Testis (tissue), 3 donors: ENCODE results near the gene SH3RF2. TPM values are rescaled to one million over a fixed set of nuclear protein-coding genes. Genes with fewer than 3 reads are reported as not detected.

ENCODE experiments used
- DNase-seq: peaks from one replicate; pipeline ENCODE4 v3.0.0-alpha.2; 2019
- H3K27ac ChIP-seq, 2 donors: fragments of 200-600 bp; sonication (generic); one replicate each; pipeline ENCODE4 v1.5.1; 2019
- H3K27me3 ChIP-seq: fragments of 200-600 bp; sonication (generic); one replicate; pipeline ENCODE4 v1.5.1; 2019
- H3K36me3 ChIP-seq: fragments of 200-600 bp; sonication (generic); one replicate; pipeline ENCODE4 v1.5.1; 2017; ENCODE audit warnings: low read depth; ENCODE audit errors: missing control alignments
- H3K4me1 ChIP-seq: fragments of 200-600 bp; sonication (generic); one replicate; pipeline ENCODE4 v1.5.1; 2019
- H3K4me3 ChIP-seq, 2 donors: fragments of 200-600 bp; sonication (generic); one replicate each; pipeline ENCODE4 v1.5.1; 2017 to 2019
- H3K9me3 ChIP-seq: fragments of 200-600 bp; sonication (generic); one replicate; pipeline ENCODE4 v1.5.1; 2017
- POLR2A ChIP-seq: fragments of 450-650 bp; IDR thresholded peaks from one replicate; pipeline ENCODE4 v1.6.1; 2017; ENCODE audit warnings: antibody characterized with exemption, mild to moderate bottlenecking, moderate library complexity
- WGBS, 2 donors: methylation state at CpG; one replicate each; pipeline ENCODE4 v1.1.5; 2018; 5-methylcytosine and 5-hydroxymethylcytosine counted together
- intact Hi-C: fragments of 100-400 bp; cut with DNase I; formaldehyde crosslinking; loops from one replicate; pipeline ENCODE4 v1.15.1; 2023; ENCODE audit warnings: low total_unique reads
- polyA plus RNA-seq: library from polyadenylated mRNA; stranded (reverse); fragments of 350-450 nt; fragmentation: Illumina TruSeq; extraction: RNeasy Lipid Tissue Mini Kit (QIAGEN cat#74804); gene quantifications from one replicate; pipeline ENCODE4 v1.2.3, GENCODE V29; 2014; ENCODE audit warnings: low read depth, low replicate concordance; ENCODE audit not compliant: insufficient read depth
- total RNA-seq, 2 donors: library from RNA; depleted of rRNA; stranded (reverse); fragments of >200 nt; gene quantifications; one replicate each; pipeline ENCODE4 v1.2.3, GENCODE V29; 2016
- TF ChIP-seq, protein P1 (sequence below), 3 experiments: fragments of 450-650 bp in 2 of 3; fragments of 200-600 bp in 1 of 3; sonication (generic) in 1 of 3; IDR thresholded peaks; one replicate each; pipeline ENCODE4 v1.5.1; 2016 to 2019; ENCODE audit warnings: antibody characterized with exemption in 3 of 3, mild to moderate bottlenecking in 2 of 3, moderate library complexity in 1 of 3

The SH3RF2 gene
- total and polyA plus RNA-seq, 3 donors from 2014 or later = 127 to 416 (median 378) TPM

DNA sequence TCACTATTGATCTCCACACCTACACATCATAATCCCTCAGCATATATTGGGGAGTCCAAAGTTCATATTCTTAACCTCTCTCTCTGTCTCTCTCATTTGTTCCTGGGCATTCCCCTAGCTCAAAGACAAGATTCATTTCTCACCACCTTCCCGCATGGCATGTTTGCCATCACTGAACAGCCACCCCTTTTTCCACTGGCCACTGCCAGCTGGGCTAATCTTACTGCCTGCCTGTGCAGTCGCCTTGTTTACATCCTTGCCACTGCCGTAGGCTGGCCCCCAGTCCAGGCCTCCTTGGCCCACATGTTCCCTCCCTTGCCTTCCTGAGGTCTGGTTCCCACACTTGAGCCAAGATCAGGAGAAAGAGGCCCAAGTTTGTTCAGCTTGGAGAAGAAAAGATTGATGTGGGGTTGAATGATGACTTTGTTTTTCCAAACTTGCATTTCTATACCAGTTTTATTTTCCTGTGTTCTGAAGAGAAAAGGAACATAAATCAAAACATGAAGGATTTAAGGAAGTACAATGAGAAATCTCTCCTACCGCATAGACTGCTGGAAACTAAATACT, 88.8 kb downstream of the SH3RF2 start:
- DNase-seq = no peak
- 66 to 68% methylated on average over 4 of the region's 4 CpGs for WGBS, 2 donors
- H3K27ac ChIP-seq = no peak overlapping the region
- H3K4me1 ChIP-seq = no peaks in the 10 kb centered on the region
- no peaks in the 10 kb centered on the region for H3K27me3 ChIP-seq
- H3K36me3 ChIP-seq = no peaks in the 10 kb centered on the region
- no peak overlapping the region for H3K4me3 ChIP-seq
- TF ChIP-seq, protein P1, sequence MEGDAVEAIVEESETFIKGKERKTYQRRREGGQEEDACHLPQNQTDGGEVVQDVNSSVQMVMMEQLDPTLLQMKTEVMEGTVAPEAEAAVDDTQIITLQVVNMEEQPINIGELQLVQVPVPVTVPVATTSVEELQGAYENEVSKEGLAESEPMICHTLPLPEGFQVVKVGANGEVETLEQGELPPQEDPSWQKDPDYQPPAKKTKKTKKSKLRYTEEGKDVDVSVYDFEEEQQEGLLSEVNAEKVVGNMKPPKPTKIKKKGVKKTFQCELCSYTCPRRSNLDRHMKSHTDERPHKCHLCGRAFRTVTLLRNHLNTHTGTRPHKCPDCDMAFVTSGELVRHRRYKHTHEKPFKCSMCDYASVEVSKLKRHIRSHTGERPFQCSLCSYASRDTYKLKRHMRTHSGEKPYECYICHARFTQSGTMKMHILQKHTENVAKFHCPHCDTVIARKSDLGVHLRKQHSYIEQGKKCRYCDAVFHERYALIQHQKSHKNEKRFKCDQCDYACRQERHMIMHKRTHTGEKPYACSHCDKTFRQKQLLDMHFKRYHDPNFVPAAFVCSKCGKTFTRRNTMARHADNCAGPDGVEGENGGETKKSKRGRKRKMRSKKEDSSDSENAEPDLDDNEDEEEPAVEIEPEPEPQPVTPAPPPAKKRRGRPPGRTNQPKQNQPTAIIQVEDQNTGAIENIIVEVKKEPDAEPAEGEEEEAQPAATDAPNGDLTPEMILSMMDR (IDR thresholded peaks at IDR 0.05) = no peak
- no peak for TF ChIP-seq POLR2A
- no peaks in the 10 kb centered on the region for H3K9me3 ChIP-seq
- intact Hi-C loops = no loop called here

DNA sequence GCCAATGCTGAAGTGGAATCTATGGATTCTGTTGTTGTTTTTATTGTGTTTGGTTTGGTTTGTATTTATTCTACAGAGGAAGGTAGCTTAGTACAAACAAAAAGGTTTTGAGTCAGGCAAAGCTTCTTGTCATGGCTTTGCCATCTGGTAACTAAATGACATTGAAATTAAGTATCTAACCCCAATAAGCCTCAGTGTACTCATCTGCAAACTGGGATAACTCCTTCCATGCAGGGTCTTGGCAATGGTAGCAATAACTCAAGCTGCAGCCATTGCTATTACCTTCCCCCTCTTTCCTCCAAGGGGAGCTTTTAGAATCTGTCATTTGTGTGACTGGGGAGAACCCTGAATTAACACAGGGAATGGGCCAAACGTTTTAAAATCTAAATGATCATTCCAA, 89.3 kb downstream of the SH3RF2 start:
- H3K4me1 ChIP-seq = no peaks in the 10 kb centered on the region
- 45 to 68% methylated on average over 1 of the region's 1 CpG for WGBS, 2 donors
- H3K36me3 ChIP-seq = no peaks in the 10 kb centered on the region
- DNase-seq = no peak
- no peaks in the 10 kb centered on the region for H3K27me3 ChIP-seq
- no peak for TF ChIP-seq POLR2A
- TF ChIP-seq, protein P1 (IDR thresholded peaks at IDR 0.05) = no peak
- intact Hi-C loops = no loop called here
- H3K4me3 ChIP-seq = no peak overlapping the region
- no peaks in the 10 kb centered on the region for H3K9me3 ChIP-seq
- H3K27ac ChIP-seq = no peak overlapping the region

DNA sequence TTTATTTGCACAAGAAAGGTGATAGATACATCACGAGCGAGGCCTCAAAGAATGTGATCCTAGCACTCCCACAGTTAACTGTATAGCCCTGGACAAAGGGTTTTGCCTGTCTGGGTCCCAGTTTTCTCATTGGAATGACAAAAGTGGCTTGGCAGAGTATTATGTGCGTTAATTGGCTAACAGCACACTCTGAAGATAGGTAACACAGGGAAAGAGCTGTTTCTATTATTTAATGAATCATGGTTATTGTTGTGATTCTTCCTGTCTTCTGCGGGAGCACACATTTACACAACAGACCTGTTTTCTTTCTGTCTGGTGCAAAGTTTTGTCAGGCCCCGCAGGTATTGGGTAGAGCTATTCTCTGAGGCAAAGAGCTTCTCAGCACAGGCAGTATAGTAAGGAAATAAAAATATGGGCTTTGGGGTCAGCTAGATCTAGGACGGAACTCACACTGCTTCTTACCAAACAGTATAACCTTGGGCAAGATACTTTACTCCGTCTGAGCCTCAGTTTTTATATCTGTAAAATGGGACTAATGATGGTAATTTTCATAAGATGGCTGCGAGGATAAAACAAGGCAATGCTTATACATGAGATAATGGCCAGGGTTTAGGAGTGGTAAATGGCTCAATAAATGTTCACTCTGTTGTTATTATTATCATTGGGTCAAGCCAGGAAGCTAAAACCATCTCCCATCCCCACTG, 90.1 kb downstream of the SH3RF2 start:
- DNase-seq = no peak
- WGBS, 2 donors = 76 to 86% methylated on average over 8 of the region's 8 CpGs
- H3K4me1 ChIP-seq = no peaks in the 10 kb centered on the region
- H3K4me3 ChIP-seq = no peak overlapping the region
- no peaks in the 10 kb centered on the region for H3K36me3 ChIP-seq
- intact Hi-C loops = no loop called here
- no peaks in the 10 kb centered on the region for H3K27me3 ChIP-seq
- H3K9me3 ChIP-seq = no peaks in the 10 kb centered on the region
- TF ChIP-seq, protein P1 (IDR thresholded peaks at IDR 0.05) = no peak
- no peak for TF ChIP-seq POLR2A
- no peak overlapping the region for H3K27ac ChIP-seq

DNA sequence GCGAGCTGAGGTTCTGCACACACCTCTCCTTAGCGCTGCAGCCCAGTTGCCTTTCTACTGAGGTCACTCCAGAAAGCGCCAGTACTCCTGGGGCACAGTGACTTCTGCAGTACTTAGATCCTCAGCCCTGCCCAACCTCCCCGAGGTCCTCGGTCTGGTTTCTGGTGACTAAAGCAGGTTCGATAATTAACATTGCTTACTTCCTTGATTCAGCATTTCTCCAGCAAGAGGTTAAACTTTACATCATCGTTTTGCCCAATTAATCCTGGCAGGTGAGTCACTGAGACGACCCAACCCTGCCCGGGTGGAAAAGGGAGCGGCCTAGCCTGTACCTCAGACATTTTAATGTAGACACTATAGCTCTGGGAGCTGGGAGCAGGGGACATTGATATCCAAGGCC, 91.4 kb downstream of the SH3RF2 start:
- TF ChIP-seq, protein P1 (IDR thresholded peaks at IDR 0.05) = no peak
- TF ChIP-seq POLR2A = no peak
- no peaks in the 10 kb centered on the region for H3K27me3 ChIP-seq
- no peaks in the 10 kb centered on the region for H3K4me1 ChIP-seq
- no peaks in the 10 kb centered on the region for H3K36me3 ChIP-seq
- no peaks in the 10 kb centered on the region for H3K9me3 ChIP-seq
- WGBS, 2 donors = 87% methylated on average over 10 of the region's 10 CpGs
- H3K27ac ChIP-seq = no peak overlapping the region
- no peak overlapping the region for H3K4me3 ChIP-seq
- DNase-seq = no peak
- intact Hi-C loops = no loop called here

DNA sequence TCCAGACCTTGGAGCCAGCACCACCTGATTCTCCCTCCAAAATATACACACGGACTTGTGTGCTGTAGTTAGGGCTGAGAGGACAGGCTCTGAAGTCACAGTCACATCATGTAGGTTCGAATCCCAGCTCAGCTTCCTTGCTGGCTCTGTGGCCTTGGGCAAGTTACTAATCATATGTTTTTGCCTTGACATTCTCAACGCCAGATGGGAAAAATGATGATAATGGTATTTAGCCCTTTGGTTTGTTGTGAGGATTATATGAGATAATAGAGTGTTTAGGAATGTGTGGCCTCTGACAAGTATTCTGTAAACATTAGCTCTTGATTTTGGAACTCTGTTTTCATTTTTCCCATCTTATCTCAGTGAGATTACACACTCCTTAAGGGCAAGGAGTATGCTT, 96.5 kb downstream of the SH3RF2 start:
- 51 to 60% methylated on average over 3 of the region's 3 CpGs for WGBS, 2 donors
- no peak overlapping the region for H3K4me3 ChIP-seq
- H3K27ac ChIP-seq = no peak overlapping the region
- no peaks in the 10 kb centered on the region for H3K9me3 ChIP-seq
- no peaks in the 10 kb centered on the region for H3K36me3 ChIP-seq
- no peaks in the 10 kb centered on the region for H3K4me1 ChIP-seq
- intact Hi-C loops = no loop called here
- no peak for TF ChIP-seq POLR2A
- TF ChIP-seq, protein P1 (IDR thresholded peaks at IDR 0.05) = no peak
- no peaks in the 10 kb centered on the region for H3K27me3 ChIP-seq
- DNase-seq = no peak
